MM.1S (cell line): ENCODE data around the gene RABGAP1L.

Source experiments
- DNase-seq: peaks from one replicate; pipeline ENCODE4 v3.0.0-alpha.2; 2015
- H2AFZ ChIP-seq: fragments of 300-600 bp; sonication (generic); 2 replicates; pipeline ENCODE4 v1.6.0; 2016; ENCODE audit warnings: antibody characterized with exemption, low read length
- H3F3A ChIP-seq: fragments of 300-600 bp; sonication (generic); 2 replicates; pipeline ENCODE4 v1.6.1; 2016; ENCODE audit warnings: mild to moderate bottlenecking, antibody characterized with exemption, low read length, moderate library complexity, mixed read lengths; ENCODE audit not compliant: insufficient read depth
- H3K27ac ChIP-seq: fragments of 300-600 bp; sonication (generic); 2 replicates; pipeline ENCODE4 v1.5.1; 2016; ENCODE audit warnings: mild to moderate bottlenecking, low read length
- H3K27me3 ChIP-seq: fragments of 300-600 bp; sonication (generic); replicated peaks from 2 replicates; pipeline ENCODE4 v1.6.0; 2016; ENCODE audit warnings: low read length; ENCODE audit not compliant: insufficient read depth
- H3K36me3 ChIP-seq: fragments of 300-600 bp; sonication (generic); replicated peaks from 2 replicates; pipeline ENCODE4 v1.6.1; 2016; ENCODE audit warnings: mild to moderate bottlenecking, low read length, mixed read lengths; ENCODE audit not compliant: insufficient read depth
- H3K4me1 ChIP-seq: fragments of 300-600 bp; sonication (generic); 2 replicates; pipeline ENCODE4 v1.6.1; 2016; ENCODE audit warnings: low read length, mixed read lengths
- H3K4me2 ChIP-seq: fragments of 300-600 bp; sonication (generic); 2 replicates; pipeline ENCODE4 v1.6.0; 2016; ENCODE audit warnings: low read depth, low read length
- H3K4me3 ChIP-seq: fragments of 300-600 bp; sonication (generic); 2 replicates; pipeline ENCODE4 v1.5.1; 2016; ENCODE audit warnings: low read length, mixed read lengths
- H3K79me2 ChIP-seq: fragments of 300-600 bp; sonication (generic); 2 replicates; pipeline ENCODE4 v1.6.1; 2016; ENCODE audit warnings: mixed run types, low read length, mixed read lengths
- H3K9ac ChIP-seq: fragments of 300-600 bp; sonication (generic); 2 replicates; pipeline ENCODE4 v1.6.1; 2016; ENCODE audit warnings: low read length, mixed read lengths
- H3K9me2 ChIP-seq: fragments of 300-600 bp; sonication (generic); replicated peaks from 2 replicates; pipeline ENCODE4 v1.6.1; 2016; ENCODE audit warnings: mild to moderate bottlenecking, low read length, mixed read lengths; ENCODE audit not compliant: insufficient read depth
- H3K9me3 ChIP-seq: fragments of 300-600 bp; sonication (generic); replicated peaks from 2 replicates; pipeline ENCODE4 v1.6.1; 2016; ENCODE audit warnings: mild to moderate bottlenecking, low read length, mixed read lengths; ENCODE audit not compliant: insufficient read depth
- H4K20me1 ChIP-seq: fragments of 300-600 bp; sonication (generic); 2 replicates; pipeline ENCODE4 v1.6.1; 2016; ENCODE audit warnings: mild to moderate bottlenecking, low read length, moderate library complexity, mixed read lengths; ENCODE audit not compliant: insufficient read depth
- CTCF ChIP-seq: fragments of 300-600 bp; sonication (generic); IDR thresholded peaks from 2 replicates; pipeline ENCODE4 v1.5.1; 2016; ENCODE audit warnings: antibody characterized with exemption, low read length, mixed read lengths
- EZH2 ChIP-seq: fragments of 300-600 bp; sonication (generic); optimal IDR thresholded peaks from 2 replicates; pipeline ENCODE3; 2017; ENCODE audit warnings: low read depth, mild to moderate bottlenecking, antibody characterized with exemption, low read length, mixed read lengths
- EZH2phosphoT487 ChIP-seq: fragments of 300-600 bp; sonication (generic); IDR thresholded peaks from 2 replicates; pipeline ENCODE4 v1.6.1; 2018; ENCODE audit warnings: antibody characterized with exemption, low read length

Gene RABGAP1L

GRCh38 chr1:174974711-174975119 is 815.4 kb downstream of the RABGAP1L start:
- Histone ChIP-seq H3F3A (peaks cover 24% of the 10 kb centered on the region), H3K4me1 (peaks cover 30% of the 10 kb centered on the region), H3K9me2 (no peaks in the 10 kb centered on the region), H4K20me1 (no peaks in the 10 kb centered on the region), H3K9ac (no peak overlapping the region), H3K4me2 (no peak overlapping the region), H3K9me3 (no peaks in the 10 kb centered on the region), H3K36me3 (no peaks in the 10 kb centered on the region), H3K27ac (no peak overlapping the region), H3K79me2 (no peaks in the 10 kb centered on the region), H2AFZ (no peak overlapping the region), H3K4me3 (no peak overlapping the region), H3K27me3 (no peaks in the 10 kb centered on the region)
- TF ChIP-seq EZH2 (no peak), EZH2phosphoT487 (no peak), CTCF (no peak)
- DNase-seq, result no peak

GRCh38 chr1:174975764-174976163 is 816.4 kb downstream of the RABGAP1L start:
- no peak overlapping the region for H3K4me3 ChIP-seq
- no peaks in the 10 kb centered on the region for H3K27me3 ChIP-seq
- no peak overlapping the region for H3K9ac ChIP-seq
- H4K20me1 ChIP-seq, result no peaks in the 10 kb centered on the region
- H3K27ac ChIP-seq, result no peak overlapping the region
- H2AFZ ChIP-seq, result no peak overlapping the region
- peaks cover 14% of the 10 kb centered on the region for H3F3A ChIP-seq
- DNase-seq, result no peak
- H3K36me3 ChIP-seq, result no peaks in the 10 kb centered on the region
- no peaks in the 10 kb centered on the region for H3K9me3 ChIP-seq
- H3K4me1 ChIP-seq, result peaks cover 20% of the 10 kb centered on the region
- H3K9me2 ChIP-seq, result no peaks in the 10 kb centered on the region
- TF ChIP-seq EZH2 (no peak), CTCF (no peak), EZH2phosphoT487 (no peak)
- H3K4me2 ChIP-seq, result no peak overlapping the region
- no peaks in the 10 kb centered on the region for H3K79me2 ChIP-seq

- Histone ChIP-seq H3K27ac (no peak overlapping the region), H3K4me2 (no peak overlapping the region), H4K20me1 (no peaks in the 10 kb centered on the region), H3K9me3 (no peaks in the 10 kb centered on the region), H3K79me2 (no peaks in the 10 kb centered on the region), H3F3A (peaks cover 8% of the 10 kb centered on the region), H3K4me3 (no peak overlapping the region), H3K36me3 (no peaks in the 10 kb centered on the region), H3K4me1 (peaks cover 13% of the 10 kb centered on the region), H3K9me2 (no peaks in the 10 kb centered on the region), H2AFZ (no peak overlapping the region), H3K9ac (no peak overlapping the region), H3K27me3 (no peaks in the 10 kb centered on the region)
- no peak for TF ChIP-seq CTCF
- no peak for TF ChIP-seq EZH2
- no peak for TF ChIP-seq EZH2phosphoT487
- no peak for DNase-seq
Observed at GRCh38 chr1:174976436-174977108, 817.3 kb downstream of the RABGAP1L start.
